Gastroesophageal sphincter (tissue), 3 donors: ENCODE measurements around the gene PHF5A.

Experiments
- CTCF ChIP-seq, 4 experiments: fragments of 200-600 bp in 2 of 4; fragments of 450-650 bp in 2 of 4; sonication (generic) in 1 of 4; IDR thresholded peaks; one replicate each; pipeline ENCODE4 v1.5.1; 2017 to 2019; ENCODE audit warnings: antibody characterized with exemption in 4 of 4, mild to moderate bottlenecking in 2 of 4, moderate library complexity in 2 of 4
- EP300 ChIP-seq: sonication (generic); formaldehyde crosslinking; IDR thresholded peaks from one replicate; pipeline ENCODE4 v1.6.1; 2017; ENCODE audit warnings: antibody characterized with exemption, mild to moderate bottlenecking
- POLR2A ChIP-seq, 2 donors: fragments of 450-650 bp; IDR thresholded peaks; one replicate each; pipeline ENCODE4 v1.6.1; 2017; ENCODE audit warnings: antibody characterized with exemption in 2 of 2, mild to moderate bottlenecking in 2 of 2, moderate library complexity in 1 of 2

GRCh38 chr22:41516462-41516861, 48.0 kb upstream of the PHF5A start:
- no peak for TF ChIP-seq EP300
- no peak for TF ChIP-seq CTCF (IDR thresholded peaks at IDR 0.05)
- no peak for TF ChIP-seq POLR2A (IDR thresholded peaks at IDR 0.05)
